Stimulated activated CD8-positive, alpha-beta memory T cell treated with anti-CD3 and anti-CD28 coated beads, Interleukin-7, amount 100 ng/mL, for 24 hours (primary cell): Measurements from ENCODE around the gene WDR33.

ENCODE experiments used
- DNase-seq: peaks from one replicate; pipeline ENCODE4 v3.0.0-alpha.2; 2020; ENCODE audit warnings: low read depth

WDR33 gene

GRCh38 chr2:127695491-127696472 lies 115.2 kb downstream of the WDR33 start:
- DNase-seq, result no peak

GRCh38 chr2:127694986-127695385 lies 116.0 kb downstream of the WDR33 start:
- DNase-seq, result no peak

DNA sequence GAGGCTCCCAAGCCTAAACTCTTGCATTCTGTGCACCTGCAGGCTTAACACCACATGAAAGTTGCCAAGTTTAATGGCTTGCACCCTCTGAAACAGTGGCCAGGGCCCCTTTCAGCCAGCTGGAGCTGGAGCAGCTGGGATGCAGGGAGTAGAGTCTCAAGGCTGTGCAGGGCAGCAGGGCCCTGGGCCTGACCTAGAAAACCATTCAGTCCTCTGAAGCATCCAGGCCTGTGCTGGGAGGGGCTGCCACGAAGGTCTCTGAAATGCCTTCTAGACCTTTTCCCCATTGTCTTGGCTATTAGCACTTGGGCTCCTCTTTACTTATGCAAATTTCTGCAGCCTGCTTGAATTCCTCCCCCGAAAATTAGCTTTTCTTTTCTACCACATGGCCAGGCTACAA lies 120.3 kb downstream of the WDR33 start:
- no peak for DNase-seq

DNA sequence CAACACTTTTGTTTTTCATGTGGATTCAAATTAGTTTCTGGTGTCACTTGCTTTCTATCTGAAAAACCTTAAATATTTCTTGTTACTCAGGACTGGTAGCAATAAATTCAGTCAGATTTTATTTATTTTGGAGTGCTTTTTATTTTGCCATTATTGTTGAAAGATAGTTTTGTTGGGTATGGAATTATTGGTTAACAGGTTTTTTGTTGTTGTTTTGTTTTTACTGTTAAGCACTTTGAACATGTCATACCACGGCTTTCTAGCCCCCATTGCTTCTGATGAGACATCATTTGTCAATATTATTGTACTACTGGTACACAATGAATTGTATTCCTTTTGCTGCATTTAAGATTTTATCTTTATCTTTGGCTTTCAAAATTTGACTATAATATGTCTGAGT lies 122.6 kb downstream of the WDR33 start:
- DNase-seq, result no peak

- DNase-seq, result no peak
Observed at GRCh38 chr2:127685410-127686080, 125.4 kb downstream of the WDR33 start.

- DNase-seq, result no peak
Observed at GRCh38 chr2:127683757-127684156, 127.2 kb downstream of the WDR33 start.

- DNase-seq, result no peak
Observed at GRCh38 chr2:127683056-127683455, 127.9 kb downstream of the WDR33 start.

DNA sequence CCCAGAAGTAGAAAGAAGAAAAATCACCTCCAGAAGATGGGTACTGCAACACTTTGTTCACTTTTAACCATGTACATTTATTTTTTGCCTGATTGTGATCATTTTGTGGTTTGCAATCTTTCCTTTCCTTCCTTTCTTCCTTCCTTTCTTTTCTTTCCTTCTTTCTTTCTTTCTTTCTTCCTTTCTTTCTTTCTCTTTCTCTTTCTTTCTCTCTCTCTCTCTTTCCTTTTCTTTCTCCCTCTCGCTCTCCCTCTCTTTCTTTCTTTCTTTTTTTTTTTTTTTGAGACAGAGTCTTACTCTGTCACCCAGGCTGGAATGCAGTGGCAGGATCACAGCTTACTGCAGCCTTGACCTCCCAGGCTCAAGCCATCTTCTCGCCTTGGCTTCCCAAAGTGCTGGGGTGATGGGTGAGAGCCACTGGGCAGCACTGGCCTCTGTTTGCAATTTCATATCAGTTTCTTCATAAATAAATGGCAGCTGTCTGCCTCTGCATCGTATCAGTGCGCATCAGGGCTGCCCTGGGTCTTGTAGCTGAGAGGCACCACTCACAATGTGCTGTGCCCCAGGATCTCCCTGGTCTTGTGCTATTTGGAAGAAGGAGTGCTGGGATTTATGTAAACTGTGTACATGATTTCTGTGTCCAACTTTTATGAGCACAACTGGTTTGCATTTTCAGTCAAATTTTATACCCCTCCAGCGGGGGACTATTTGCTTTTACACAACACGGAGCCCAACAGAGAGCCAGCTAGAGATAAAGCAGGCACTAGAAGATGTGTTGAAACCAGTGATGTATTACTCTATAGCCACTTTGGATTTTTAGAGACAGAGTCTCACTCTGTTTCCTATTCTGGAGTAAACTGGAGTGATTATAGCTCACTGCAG lies 128.8 kb downstream of the WDR33 start:
- no peak for DNase-seq

GRCh38 chr2:127681288-127681804 lies 129.6 kb downstream of the WDR33 start:
- no peak for DNase-seq

GRCh38 chr2:127680706-127681287 lies 130.2 kb downstream of the WDR33 start:
- DNase-seq, result no peak

DNA sequence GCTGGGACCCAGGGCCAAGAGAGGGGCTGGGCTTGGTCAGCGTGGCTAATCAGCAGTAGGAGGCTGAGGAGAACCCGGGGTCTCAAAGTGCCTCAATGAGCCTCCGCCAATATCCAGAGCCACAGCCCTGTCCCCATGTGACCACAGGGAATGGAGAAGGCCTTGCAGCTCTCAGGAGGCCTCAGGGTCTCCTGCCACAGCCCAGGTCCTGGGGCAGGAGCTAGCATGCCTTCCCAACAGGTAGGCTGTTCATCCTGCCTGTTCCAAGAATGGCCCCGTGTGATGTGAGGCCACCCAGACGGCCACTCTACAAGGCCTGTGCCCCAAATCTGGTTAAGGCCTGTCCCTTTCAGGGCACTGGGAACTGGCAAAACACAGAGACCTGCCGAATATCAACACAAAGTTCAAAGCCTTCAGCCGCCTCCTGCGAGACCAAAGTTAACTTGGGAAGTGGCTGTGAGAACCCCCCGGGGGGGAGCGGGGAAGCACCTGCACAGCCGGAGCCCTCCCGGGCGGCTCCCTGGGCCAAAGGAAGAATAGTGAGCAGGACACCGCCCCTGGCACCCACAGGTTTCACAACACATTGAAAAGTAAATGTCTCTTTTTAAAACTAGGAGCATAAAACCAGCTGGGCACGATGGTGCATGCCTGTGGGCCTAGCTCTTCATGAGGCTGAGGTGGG lies 131.2 kb downstream of the WDR33 start:
- no peak for DNase-seq

DNA sequence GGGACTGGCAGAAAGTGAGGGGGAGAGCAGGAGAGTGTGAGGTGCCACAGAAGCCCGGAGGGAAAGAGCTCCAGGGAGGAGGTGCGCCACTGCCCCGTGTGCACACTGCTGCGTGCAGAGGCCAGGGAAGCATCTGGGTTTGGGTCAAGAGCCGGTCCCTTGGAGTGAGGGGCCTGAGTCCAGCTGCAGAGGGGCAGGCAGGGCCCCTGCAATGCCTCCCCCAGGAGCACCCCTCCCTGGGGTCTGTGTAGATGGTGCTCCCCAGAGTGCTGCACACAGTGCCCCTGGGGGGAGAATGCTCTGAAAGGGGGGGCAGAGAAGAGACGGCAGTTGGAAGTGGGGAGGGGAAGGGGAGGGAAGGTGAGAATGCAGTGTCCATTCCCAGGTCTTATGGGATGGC lies 132.0 kb downstream of the WDR33 start:
- DNase-seq, result no peak

- DNase-seq, result no peak
Observed at GRCh38 chr2:127678531-127678930, 132.4 kb downstream of the WDR33 start.

DNA sequence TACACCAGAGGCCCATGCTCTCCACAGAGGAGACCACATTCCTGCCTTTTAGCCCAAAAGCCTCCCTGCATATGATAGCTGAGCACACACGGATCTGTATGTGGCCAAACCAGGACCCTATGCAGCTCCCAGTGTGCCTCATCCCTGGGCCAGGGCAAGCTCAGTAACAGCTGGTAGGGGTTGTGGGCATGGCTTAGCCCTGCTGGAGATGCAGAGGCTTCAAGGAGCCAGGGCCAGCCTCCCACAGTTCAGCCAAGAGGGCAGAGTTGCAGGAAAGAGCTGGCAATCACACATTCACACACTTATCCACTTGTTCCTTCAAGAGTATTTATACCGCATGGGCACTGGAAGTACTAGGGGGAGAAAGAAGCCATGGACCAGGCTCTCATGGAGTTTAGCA lies 134.1 kb downstream of the WDR33 start:
- DNase-seq, result no peak

DNA sequence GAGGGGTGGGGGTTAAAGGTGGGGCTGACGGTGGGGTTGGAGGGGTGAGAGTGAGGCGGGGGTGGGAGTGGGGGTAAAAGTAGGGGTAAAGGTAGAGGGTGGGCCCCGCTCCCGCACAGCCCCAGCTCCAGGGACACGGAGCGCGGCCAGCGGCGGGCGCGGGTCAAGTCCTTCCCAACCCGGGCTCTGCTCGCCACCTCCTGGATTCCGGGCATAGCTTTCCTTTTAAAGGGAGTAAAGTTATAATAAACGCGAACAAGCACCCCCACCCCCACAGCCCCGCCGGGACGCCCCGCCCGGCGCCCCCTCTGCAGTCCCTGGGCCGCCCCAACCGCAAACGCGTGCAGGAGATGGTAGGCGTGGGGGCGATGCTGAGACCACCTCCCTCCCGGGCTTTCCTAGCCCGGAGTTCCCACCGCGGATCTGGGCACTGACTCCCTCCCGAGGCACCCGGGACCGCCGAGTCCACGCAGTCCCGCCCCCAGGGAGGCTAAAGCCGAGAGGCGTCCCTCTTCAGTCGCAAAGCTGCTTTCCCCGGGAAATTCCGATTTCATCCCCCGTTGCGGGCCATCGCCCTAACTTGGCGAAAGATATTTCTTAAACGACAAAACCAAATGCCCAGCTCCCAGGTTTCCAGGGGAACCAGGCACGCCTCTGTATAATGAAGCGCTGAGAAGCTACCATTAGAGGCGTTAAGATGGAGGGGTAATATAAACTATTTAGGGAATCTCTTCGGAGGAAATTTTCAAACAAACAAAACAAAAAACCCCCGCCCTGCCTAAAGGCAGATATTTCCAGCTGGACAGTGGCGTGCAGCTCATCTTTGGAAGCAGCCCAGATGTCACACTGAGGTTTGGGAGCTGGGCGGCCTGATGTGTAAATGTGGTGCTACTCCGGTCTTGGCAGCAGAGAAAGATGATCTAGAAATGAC lies 135.4 kb downstream of the WDR33 start, which contains the start of gene LIMS2:
LIMS2 (minus strand) TSS at position 200 of the 931 bp plus-strand sequence. CDS start 506 bp downstream, outside the sequence.
- no peak for DNase-seq

DNA sequence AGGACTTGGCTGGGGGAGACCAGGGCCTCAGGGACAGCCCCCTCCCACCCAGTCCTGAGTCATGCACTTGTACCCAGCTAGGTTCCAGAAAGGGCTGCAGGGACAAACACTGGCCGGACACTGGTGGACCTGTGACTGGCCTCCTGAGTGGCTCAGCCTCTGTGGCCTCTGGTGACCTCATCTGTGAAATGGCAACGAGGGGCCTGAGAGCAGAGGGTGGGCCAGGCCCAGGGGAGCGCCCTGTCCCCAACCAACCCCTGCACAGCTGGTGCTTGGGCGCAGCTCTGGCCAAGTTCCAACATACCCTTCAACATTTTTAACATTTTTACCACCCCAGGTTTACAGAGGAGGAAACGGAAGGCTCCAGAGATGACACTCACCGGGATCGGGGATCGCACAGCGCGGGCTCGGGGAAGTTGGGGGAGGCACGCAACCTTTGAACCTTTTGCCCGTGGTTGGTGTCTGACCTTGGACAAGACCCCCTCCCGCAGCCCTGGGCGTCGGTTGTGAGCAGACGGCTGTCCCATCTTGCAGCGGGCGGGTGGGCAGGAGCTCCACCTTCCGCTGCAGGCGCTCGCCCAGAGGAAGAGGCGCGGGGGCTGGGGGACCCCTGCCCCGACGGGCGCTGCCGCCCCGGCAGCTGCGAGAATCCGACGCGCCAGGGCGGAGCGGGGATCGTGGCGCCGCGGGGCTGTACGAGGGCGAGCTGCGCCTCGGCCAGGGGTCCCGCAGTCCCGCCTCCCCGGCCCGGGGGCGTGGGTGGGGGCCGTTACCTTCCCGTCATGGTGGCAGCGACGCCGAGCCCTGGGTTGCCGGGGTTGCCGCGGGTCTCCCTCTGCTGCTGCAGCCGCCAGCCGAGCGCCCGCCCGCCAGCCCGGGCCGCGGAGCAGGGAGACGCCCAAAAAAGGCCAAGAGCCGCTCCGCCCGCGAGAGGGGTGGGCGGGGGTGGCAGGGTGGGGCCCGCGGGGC lies 136.4 kb downstream of the WDR33 start:
- DNase-seq, result no peak

DNA sequence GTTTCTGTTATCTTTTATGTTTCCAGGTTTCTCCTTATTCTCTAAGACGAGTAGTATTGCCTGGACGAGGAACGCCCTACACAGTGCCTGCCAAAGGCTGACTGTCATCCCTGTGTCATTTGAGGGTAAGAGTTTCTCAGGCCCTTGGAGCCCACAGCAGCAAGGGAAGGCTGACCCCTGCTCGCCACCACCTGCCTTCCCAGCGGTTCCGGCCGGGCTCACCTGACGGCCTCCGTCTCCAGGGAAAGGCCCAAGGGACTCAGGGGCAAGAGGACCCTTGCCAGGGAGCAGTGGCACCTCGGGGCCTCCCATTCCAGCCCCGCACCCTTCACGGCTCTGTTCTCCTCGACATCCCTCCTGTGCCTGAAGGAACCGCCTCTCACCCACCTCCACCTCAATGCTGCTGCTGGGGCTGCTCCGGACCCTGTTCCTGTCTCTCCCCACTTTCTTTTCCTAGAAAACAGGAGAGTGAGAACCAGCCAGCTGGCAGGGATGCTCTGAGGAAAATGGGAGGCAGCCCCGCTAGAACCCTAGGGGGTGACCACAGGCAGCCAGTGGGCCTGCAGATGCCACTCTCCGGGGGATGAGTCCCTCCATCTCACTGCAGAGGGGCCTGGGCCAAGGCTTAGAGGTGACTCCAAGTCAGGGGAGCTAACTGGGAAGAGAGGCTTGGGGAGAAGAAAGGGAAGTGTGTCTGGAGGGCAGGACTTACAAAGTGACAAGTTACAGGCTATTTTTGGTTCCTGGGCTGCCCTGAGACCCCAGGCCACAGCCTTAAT lies 137.5 kb downstream of the WDR33 start:
- no peak for DNase-seq
